Activated CD4-positive, alpha-beta T cell treated with anti-CD3 and anti-CD28 coated beads, Interleukin-2, amount 10 ng/mL, durations not matched to agents 24 days and 14 days (primary cell): ENCODE data around the gene DHCR7. TPM values are rescaled to one million over a fixed set of nuclear protein-coding genes. Genes with fewer than 3 reads are reported as not detected.

ENCODE experiments used
- DNase-seq: peaks from one replicate; pipeline ENCODE4 v3.0.0; 2022
- H3K27ac Mint-ChIP-seq: one replicate; pipeline ENCODE4 v1.8.0; 2022; ENCODE audit warnings: mild to moderate bottlenecking, mixed read lengths
- H3K27me3 Mint-ChIP-seq: one replicate; pipeline ENCODE4 v1.8.0; 2022; ENCODE audit warnings: mixed read lengths
- H3K36me3 Mint-ChIP-seq: one replicate; pipeline ENCODE4 v1.8.0; 2022; ENCODE audit warnings: low read depth, mild to moderate bottlenecking, mixed read lengths
- H3K4me1 Mint-ChIP-seq: one replicate; pipeline ENCODE4 v1.8.0; 2021; ENCODE audit warnings: mixed read lengths
- H3K4me3 Mint-ChIP-seq: one replicate; pipeline ENCODE4 v1.8.0; 2022; ENCODE audit warnings: mild to moderate bottlenecking, moderate library complexity, mixed read lengths
- H3K9me3 Mint-ChIP-seq: one replicate; pipeline ENCODE4 v1.8.0; 2021; ENCODE audit warnings: mixed read lengths
- intact Hi-C: fragments of 100-400 bp; cut with micrococcal nuclease; formaldehyde crosslinking; loops from one replicate; pipeline ENCODE4 v1.15.1; 2023
- total RNA-seq: library from RNA; stranded (reverse); gene quantifications from 2 replicates; pipeline ENCODE4 v1.2.3, GENCODE V29; 2022

DHCR7 gene
- total RNA-seq, 1 donor from 2014 or later = 112 TPM

GRCh38 chr11:71485063-71485399, 36.8 kb upstream of the DHCR7 start:
- no peak for DNase-seq
- no peaks in the 10 kb centered on the region for H3K9me3 Mint-ChIP-seq
- peaks cover 70% of the 10 kb centered on the region for H3K36me3 Mint-ChIP-seq
- intact Hi-C loops = no loop called here
- peaks cover 25% of the 10 kb centered on the region for H3K4me1 Mint-ChIP-seq
- no peaks in the 10 kb centered on the region for H3K27me3 Mint-ChIP-seq
- H3K27ac Mint-ChIP-seq = no peak overlapping the region
- H3K4me3 Mint-ChIP-seq = no peak overlapping the region

- no peak for DNase-seq
- intact Hi-C loops = no loop called here
- H3K36me3 Mint-ChIP-seq = peaks cover 73% of the 10 kb centered on the region
- H3K27me3 Mint-ChIP-seq = no peaks in the 10 kb centered on the region
- H3K4me3 Mint-ChIP-seq = no peak overlapping the region
- H3K9me3 Mint-ChIP-seq = no peaks in the 10 kb centered on the region
- H3K4me1 Mint-ChIP-seq = peaks cover 21% of the 10 kb centered on the region
- peak overlapping the region; percentile 6 for H3K27ac Mint-ChIP-seq
These were observed 36.3 kb upstream of the DHCR7 start for GRCh38 chr11:71484248-71485062.

- H3K4me3 Mint-ChIP-seq = no peak overlapping the region
- intact Hi-C loops = no loop called here
These were observed 35.5 kb upstream of the DHCR7 start for GRCh38 chr11:71483692-71484091.

GRCh38 chr11:71482746-71483364, 34.7 kb upstream of the DHCR7 start:
- H3K36me3 Mint-ChIP-seq = peaks cover 65% of the 10 kb centered on the region
- H3K4me1 Mint-ChIP-seq = peaks cover 6% of the 10 kb centered on the region
- H3K9me3 Mint-ChIP-seq = no peaks in the 10 kb centered on the region
- no peak overlapping the region for H3K27ac Mint-ChIP-seq
- H3K27me3 Mint-ChIP-seq = no peaks in the 10 kb centered on the region
- no peak overlapping the region for H3K4me3 Mint-ChIP-seq
- intact Hi-C loops = no loop called here
- DNase-seq = no peak

More at GRCh38 chr11:71483692-71484091, 35.5 kb upstream of the DHCR7 start:
- Mint-ChIP-seq H3K4me1 (peaks cover 14% of the 10 kb centered on the region), H3K27me3 (no peaks in the 10 kb centered on the region), H3K27ac (no peak overlapping the region), H3K36me3 (peaks cover 70% of the 10 kb centered on the region), H3K9me3 (no peaks in the 10 kb centered on the region)
- DNase-seq = no peak

GRCh38 chr11:71482216-71482615, 34.0 kb upstream of the DHCR7 start:
- Mint-ChIP-seq H3K4me1 (peaks cover 5% of the 10 kb centered on the region), H3K9me3 (no peaks in the 10 kb centered on the region), H3K36me3 (peaks cover 66% of the 10 kb centered on the region), H3K27ac (no peak overlapping the region), H3K4me3 (no peak overlapping the region), H3K27me3 (no peaks in the 10 kb centered on the region)
- intact Hi-C loops = no loop called here
- DNase-seq = no peak

GRCh38 chr11:71481101-71481960, 33.1 kb upstream of the DHCR7 start:
- Mint-ChIP-seq H3K4me1 (peaks cover 2% of the 10 kb centered on the region), H3K27me3 (no peaks in the 10 kb centered on the region), H3K36me3 (peaks cover 67% of the 10 kb centered on the region), H3K9me3 (no peaks in the 10 kb centered on the region), H3K4me3 (no peak overlapping the region), H3K27ac (no peak overlapping the region)
- DNase-seq = no peak
- intact Hi-C loops = no loop called here

GRCh38 chr11:71478528-71478840, 30.3 kb upstream of the DHCR7 start:
- intact Hi-C loops = no loop called here
- no peaks in the 10 kb centered on the region for H3K27me3 Mint-ChIP-seq
- no peaks in the 10 kb centered on the region for H3K9me3 Mint-ChIP-seq
- no peaks in the 10 kb centered on the region for H3K4me1 Mint-ChIP-seq
- peaks cover 54% of the 10 kb centered on the region for H3K36me3 Mint-ChIP-seq
- H3K4me3 Mint-ChIP-seq = no peak overlapping the region
- no peak overlapping the region for H3K27ac Mint-ChIP-seq
- no peak for DNase-seq

- no peak overlapping the region for H3K4me3 Mint-ChIP-seq
- intact Hi-C loops = no loop called here
- H3K4me1 Mint-ChIP-seq = no peaks in the 10 kb centered on the region
- no peaks in the 10 kb centered on the region for H3K9me3 Mint-ChIP-seq
- H3K27me3 Mint-ChIP-seq = no peaks in the 10 kb centered on the region
- no peak overlapping the region for H3K27ac Mint-ChIP-seq
- DNase-seq = no peak
- peaks cover 51% of the 10 kb centered on the region for H3K36me3 Mint-ChIP-seq
These were observed 29.7 kb upstream of the DHCR7 start for GRCh38 chr11:71477641-71478527.

DNA sequence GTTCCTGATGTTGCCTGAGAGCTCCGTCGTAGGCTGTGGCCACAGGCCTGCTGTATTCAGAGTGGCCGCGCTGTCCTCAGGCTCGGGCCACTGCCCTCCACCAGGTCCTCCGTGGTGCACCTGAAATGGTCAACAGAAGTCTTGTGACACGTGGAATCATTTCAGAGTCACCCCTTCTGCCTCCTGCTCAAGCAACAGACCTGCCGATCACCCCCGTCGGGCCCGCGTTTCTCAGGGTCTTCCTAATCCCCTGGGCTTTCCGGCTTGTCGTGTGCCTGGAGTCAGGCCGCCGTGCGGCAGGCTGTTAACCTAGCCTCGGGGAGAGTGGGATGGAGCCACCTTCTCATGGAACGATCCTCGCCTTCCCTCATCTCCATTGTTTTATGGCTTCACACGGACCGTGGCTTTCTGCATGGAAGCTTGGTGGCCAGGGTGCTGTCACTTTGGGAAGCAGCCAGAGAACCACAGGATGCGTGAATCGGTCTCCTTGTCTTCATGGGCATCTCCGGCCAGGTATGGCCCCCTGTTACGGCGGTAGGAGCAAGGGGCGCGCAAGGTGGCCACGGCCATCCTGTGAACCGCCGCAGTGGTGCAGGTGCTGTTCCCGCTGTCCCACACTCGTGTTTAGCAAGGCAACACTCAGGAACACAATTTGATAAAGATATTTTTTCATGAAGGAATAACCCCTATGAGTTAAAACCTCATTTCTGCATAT, 28.9 kb upstream of the DHCR7 start:
- intact Hi-C loops = no loop called here
- H3K36me3 Mint-ChIP-seq = peaks cover 55% of the 10 kb centered on the region
- H3K27ac Mint-ChIP-seq = no peak overlapping the region
- no peaks in the 10 kb centered on the region for H3K9me3 Mint-ChIP-seq
- H3K27me3 Mint-ChIP-seq = no peaks in the 10 kb centered on the region
- H3K4me1 Mint-ChIP-seq = no peaks in the 10 kb centered on the region
- no peak for DNase-seq
- H3K4me3 Mint-ChIP-seq = no peak overlapping the region

GRCh38 chr11:71476031-71476430, 27.8 kb upstream of the DHCR7 start:
- Mint-ChIP-seq H3K27ac (no peak overlapping the region), H3K4me1 (no peaks in the 10 kb centered on the region), H3K27me3 (no peaks in the 10 kb centered on the region), H3K9me3 (no peaks in the 10 kb centered on the region), H3K36me3 (peaks cover 49% of the 10 kb centered on the region), H3K4me3 (no peak overlapping the region)
- intact Hi-C loops = no loop called here
- no peak for DNase-seq

DNA sequence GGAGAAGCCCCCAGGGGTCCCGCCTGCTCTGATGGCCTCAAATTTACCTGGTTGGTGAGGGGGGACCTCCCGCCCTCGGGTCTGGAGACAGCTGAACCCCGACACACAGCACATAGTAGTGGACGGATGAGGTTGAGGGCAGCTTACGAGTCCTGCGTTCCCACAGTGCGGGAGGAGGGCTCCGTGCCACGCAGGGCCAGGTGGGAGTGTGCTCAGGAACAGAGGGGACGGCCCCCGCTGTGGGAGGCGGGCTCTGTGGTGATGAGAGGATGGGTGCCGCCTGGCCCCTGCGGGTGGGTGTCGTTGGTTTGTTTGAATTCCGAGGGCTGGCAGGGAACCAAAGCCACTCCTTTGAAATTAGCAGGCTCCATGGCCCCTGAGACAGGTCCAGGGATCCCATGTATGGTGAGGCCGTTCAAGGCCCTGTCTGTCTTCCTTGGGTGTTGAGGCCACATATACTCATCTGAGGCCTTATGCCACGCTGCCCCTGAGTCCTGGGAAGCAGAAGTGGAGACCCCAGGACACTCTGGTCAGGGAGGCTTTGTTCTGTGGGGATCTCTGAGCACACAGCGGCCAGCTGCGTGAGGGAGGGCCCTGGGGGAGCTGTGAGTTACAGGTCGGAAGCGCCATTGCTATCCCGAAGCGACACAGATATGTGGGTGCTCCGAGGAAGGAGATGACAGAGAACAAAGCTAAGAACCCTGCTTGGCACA, 26.7 kb upstream of the DHCR7 start:
- Mint-ChIP-seq H3K27ac (no peak overlapping the region), H3K4me1 (no peaks in the 10 kb centered on the region), H3K27me3 (no peaks in the 10 kb centered on the region), H3K9me3 (no peaks in the 10 kb centered on the region), H3K4me3 (no peak overlapping the region), H3K36me3 (peaks cover 46% of the 10 kb centered on the region)
- intact Hi-C loops = no loop called here
- DNase-seq = no peak

DNA sequence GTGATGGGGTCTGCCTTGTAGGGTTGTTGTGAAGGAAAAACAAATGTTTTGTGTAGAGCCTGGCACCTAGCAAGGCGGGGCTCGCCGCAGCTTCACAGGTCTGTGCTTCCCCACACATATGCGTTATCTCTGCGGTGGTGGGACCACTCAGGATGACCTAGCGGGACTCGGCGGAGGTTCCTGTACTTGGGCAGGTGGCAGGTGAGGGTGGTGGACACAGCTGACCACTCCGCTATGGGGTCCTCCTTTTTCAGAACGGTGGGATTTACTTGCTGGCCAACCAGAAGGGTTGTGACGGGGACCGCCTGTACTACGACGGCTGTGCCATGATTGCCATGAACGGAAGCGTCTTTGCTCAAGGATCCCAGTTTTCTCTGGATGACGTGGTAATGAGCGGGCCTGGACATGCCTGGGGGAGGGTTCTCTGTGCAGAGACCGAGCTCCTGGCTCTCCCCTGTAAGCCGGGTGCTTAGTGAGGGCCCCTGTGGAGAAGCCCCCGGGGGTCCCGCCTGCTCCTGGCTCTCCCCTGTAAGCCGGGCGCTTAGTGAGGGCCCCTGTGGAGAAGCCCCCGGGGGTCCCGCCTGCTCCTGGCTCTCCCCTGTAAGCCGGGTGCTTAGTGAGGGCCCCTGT, 26.1 kb upstream of the DHCR7 start:
- Mint-ChIP-seq H3K4me1 (no peaks in the 10 kb centered on the region), H3K9me3 (no peaks in the 10 kb centered on the region), H3K36me3 (peaks cover 41% of the 10 kb centered on the region), H3K27ac (no peak overlapping the region), H3K27me3 (no peaks in the 10 kb centered on the region), H3K4me3 (no peak overlapping the region)
- intact Hi-C loops = no loop called here
- no peak for DNase-seq
